Adrenal gland (tissue), 12 donors: ENCODE measurements around the gene SPART. TPM values are rescaled to one million over a fixed set of nuclear protein-coding genes. Genes with fewer than 3 reads are reported as not detected.
A peak's percentile ranks its signal among the peaks of the same experiment; 100 is the strongest.

Experiments
- DNase-seq, 7 donors: peaks; one replicate each; pipeline ENCODE4 v3.0.0-alpha.2; 2019 to 2020
- H3K27ac ChIP-seq, 5 donors: fragments of 200-600 bp; sonication (generic) in 4 of 5; 1 replicate in 3 of 5; 2 replicates in 2 of 5; pipeline versions ENCODE4 v1.5.1 to v1.8.0; 2016 to 2020; ENCODE audit warnings: mild to moderate bottlenecking in 1 of 5
- H3K27me3 ChIP-seq: fragments of 200-600 bp; 2 replicates; pipeline ENCODE4 v1.8.0; 2021
- H3K36me3 ChIP-seq, 2 donors: fragments of 200-600 bp; replicated peaks in 1 of 2; 1 replicate in 1 of 2; 2 replicates in 1 of 2; pipeline versions ENCODE4 v1.5.1 to v1.8.0; 2018 to 2022
- H3K4me1 ChIP-seq, 2 donors: fragments of 200-600 bp; replicated peaks in 1 of 2; 1 replicate in 1 of 2; 2 replicates in 1 of 2; pipeline versions ENCODE4 v1.5.1 to v1.8.0; 2018 to 2021
- H3K4me3 ChIP-seq, 4 donors: fragments of 200-600 bp; sonication (generic) in 3 of 4; one replicate each; pipeline ENCODE4 v1.5.1; 2016 to 2018
- H3K9me3 ChIP-seq, 3 donors: fragments of 200-600 bp; sonication (generic) in 1 of 3; replicated peaks in 1 of 3; 1 replicate in 2 of 3; 2 replicates in 1 of 3; pipeline versions ENCODE4 v1.5.1 to v1.8.0; 2016 to 2021
- POLR2A ChIP-seq, 2 donors: fragments of 450-650 bp; IDR thresholded peaks; one replicate each; pipeline ENCODE4 v1.6.1; 2017; ENCODE audit warnings: antibody characterized with exemption in 2 of 2, mild to moderate bottlenecking in 2 of 2, moderate library complexity in 1 of 2
- WGBS, 4 donors: extraction: QIAGEN DNeasy Blood & Tissue Kit in 2 of 4; methylation state at CpG; one replicate each; pipeline versions ENCODE4 v1.1.5 to v1.1.7; 2013 to 2017; 5-methylcytosine and 5-hydroxymethylcytosine counted together
- intact Hi-C, 2 donors: fragments of 100-400 bp; cut with DNase I; formaldehyde crosslinking; loops; one replicate each; pipeline versions ENCODE4 v1.14.1 to v1.15.0; 2022 to 2023
- polyA plus RNA-seq, 3 donors: library from polyadenylated mRNA; stranded (reverse); fragments of 200-250 nt in 2 of 3; fragments of 350-450 nt in 1 of 3; fragmentation: Illumina TruSeq in 1 of 3; extraction: RNeasy Lipid Tissue Mini Kit (QIAGEN cat#74804) in 1 of 3; gene quantifications; one replicate each; pipeline ENCODE4 v1.2.3, GENCODE V29; 2013 to 2014
- total RNA-seq, 9 donors: library from RNA; depleted of rRNA in 4 of 9; stranded (reverse); fragments of >200 nt in 4 of 9; fragments of 120-200 nt in 1 of 9; fragmentation: NEBNext Ultra II Directional in 1 of 9; extraction: Animal tissue kit (Norgen Biotek cat#: 25700) in 1 of 9; gene quantifications; one replicate each; pipeline versions ENCODE4 v1.1.0 to v1.2.4, GENCODE V29; 2013 to 2023
- TF ChIP-seq, protein P1 (sequence below), 6 experiments: fragments of 450-650 bp in 4 of 6; fragments of 200-600 bp in 2 of 6; sonication (generic) in 1 of 6; IDR thresholded peaks; 1 replicate in 5 of 6; 2 replicates in 1 of 6; pipeline versions ENCODE4 v1.5.1 to v1.8.0; 2016 to 2021; ENCODE audit warnings: antibody characterized with exemption in 6 of 6, mild to moderate bottlenecking in 2 of 6, moderate library complexity in 1 of 6
- donor health status: healthy with polysubstance abuse.
- donor health status: Bipolar disorder and iron deficiency.
- donor health status: DM: yes; HTN: yes; CAD: no.
- donor health status: DM: no; HTN: no; CAD: no.
- donor health status: DM: no; HTN: no; CAD: no.
- donor health status: DM: yes; HTN: yes; CAD: no.

SPART gene
- total and polyA plus RNA-seq, 12 donors, result 29.2 to 314 (median 92.0) TPM

GRCh38 chr13:36358175-36358718 lies 12.1 kb upstream of the SPART start:
- TF ChIP-seq POLR2A (IDR thresholded peaks at IDR 0.05), result no peak
- TF ChIP-seq, protein P1, sequence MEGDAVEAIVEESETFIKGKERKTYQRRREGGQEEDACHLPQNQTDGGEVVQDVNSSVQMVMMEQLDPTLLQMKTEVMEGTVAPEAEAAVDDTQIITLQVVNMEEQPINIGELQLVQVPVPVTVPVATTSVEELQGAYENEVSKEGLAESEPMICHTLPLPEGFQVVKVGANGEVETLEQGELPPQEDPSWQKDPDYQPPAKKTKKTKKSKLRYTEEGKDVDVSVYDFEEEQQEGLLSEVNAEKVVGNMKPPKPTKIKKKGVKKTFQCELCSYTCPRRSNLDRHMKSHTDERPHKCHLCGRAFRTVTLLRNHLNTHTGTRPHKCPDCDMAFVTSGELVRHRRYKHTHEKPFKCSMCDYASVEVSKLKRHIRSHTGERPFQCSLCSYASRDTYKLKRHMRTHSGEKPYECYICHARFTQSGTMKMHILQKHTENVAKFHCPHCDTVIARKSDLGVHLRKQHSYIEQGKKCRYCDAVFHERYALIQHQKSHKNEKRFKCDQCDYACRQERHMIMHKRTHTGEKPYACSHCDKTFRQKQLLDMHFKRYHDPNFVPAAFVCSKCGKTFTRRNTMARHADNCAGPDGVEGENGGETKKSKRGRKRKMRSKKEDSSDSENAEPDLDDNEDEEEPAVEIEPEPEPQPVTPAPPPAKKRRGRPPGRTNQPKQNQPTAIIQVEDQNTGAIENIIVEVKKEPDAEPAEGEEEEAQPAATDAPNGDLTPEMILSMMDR (IDR thresholded peaks at IDR 0.05), result no peak
- no peak for DNase-seq
- intact Hi-C loops, result no loop called here
- Histone ChIP-seq H3K4me1 (no peaks in the 10 kb centered on the region), H3K27ac (peak overlapping the region in 3 of 5 donors; percentile 18 to 61 (median 44)), H3K9me3 (no peaks in the 10 kb centered on the region), H3K27me3 (no peaks in the 10 kb centered on the region), H3K36me3 (no peaks in the 10 kb centered on the region), H3K4me3 (no peak overlapping the region)
- WGBS, 4 donors, result 72 to 76% (median 74%) methylated on average over 3 of the region's 3 CpGs

DNA sequence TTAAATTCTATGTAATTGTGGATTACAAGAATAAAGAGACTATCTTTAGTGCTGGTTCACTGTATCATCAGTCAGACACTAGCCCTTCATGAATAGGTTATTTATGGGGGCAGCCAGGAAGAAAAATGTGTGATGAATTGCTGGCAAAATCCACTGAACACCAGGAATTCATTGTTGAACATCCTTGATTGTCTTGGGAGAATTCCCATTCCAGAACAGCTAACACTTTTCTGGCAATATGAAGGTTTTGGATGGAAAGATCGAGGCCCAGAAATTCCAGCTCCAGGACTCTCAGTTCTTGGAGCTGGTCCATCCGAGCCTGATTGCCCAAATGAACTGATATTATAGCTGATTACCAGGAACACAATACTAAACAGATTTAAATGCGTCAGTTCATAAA lies 11.5 kb upstream of the SPART start:
- 49 to 71% (median 69%) methylated on average over 3 of the region's 3 CpGs for WGBS, 4 donors
- no peak for TF ChIP-seq POLR2A (IDR thresholded peaks at IDR 0.05)
- TF ChIP-seq, protein P1 (IDR thresholded peaks at IDR 0.05), result no peak
- H3K27ac ChIP-seq, result peak overlapping the region in 3 of 5 donors; percentile 18 to 63 (median 44)
- H3K27me3 ChIP-seq, result no peaks in the 10 kb centered on the region
- no peaks in the 10 kb centered on the region for H3K9me3 ChIP-seq
- H3K4me3 ChIP-seq, result no peak overlapping the region
- intact Hi-C loops, result no loop called here
- H3K36me3 ChIP-seq, result no peaks in the 10 kb centered on the region
- peak in 5 of 7 donors; percentile 19 to 76 (median 38) for DNase-seq
- H3K4me1 ChIP-seq, result peaks cover 0 to under 1% of the 10 kb centered on the region in 2 donors

GRCh38 chr13:36357231-36357630 lies 11.0 kb upstream of the SPART start:
- intact Hi-C loops, result no loop called here
- Histone ChIP-seq H3K27ac (peak overlapping the region in 1 of 5 donors; percentile 63), H3K4me1 (peaks cover 0 to 5% of the 10 kb centered on the region in 2 donors), H3K4me3 (no peak overlapping the region), H3K9me3 (no peaks in the 10 kb centered on the region), H3K36me3 (no peaks in the 10 kb centered on the region), H3K27me3 (no peaks in the 10 kb centered on the region)
- no peak for DNase-seq
- no peak for TF ChIP-seq POLR2A (IDR thresholded peaks at IDR 0.05)
- TF ChIP-seq, protein P1 (IDR thresholded peaks at IDR 0.05), result no peak
- WGBS, 4 donors, result 72 to 82% (median 76%) methylated on average over 4 of the region's 4 CpGs

DNA sequence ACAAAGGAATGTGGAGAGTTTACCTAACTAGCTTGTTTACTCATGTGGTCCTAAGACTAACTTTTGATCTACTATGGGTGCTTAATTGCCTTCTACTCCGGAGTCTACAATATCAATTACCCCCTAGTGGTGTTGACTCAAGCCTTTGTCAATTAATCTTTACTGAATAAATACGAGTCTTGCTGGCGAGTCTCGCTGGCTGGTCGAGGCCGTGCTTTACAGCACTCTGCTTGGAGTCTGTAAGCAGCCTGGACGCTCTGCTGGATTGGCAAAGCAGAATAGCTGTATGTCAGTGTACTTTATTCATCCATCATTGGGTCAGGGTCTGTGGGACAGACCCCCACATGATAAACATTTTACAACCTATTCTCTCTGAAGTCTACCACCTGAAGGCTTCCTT lies 9.9 kb upstream of the SPART start:
- WGBS, 4 donors, result 85 to 93% (median 92%) methylated on average over 7 of the region's 7 CpGs
- intact Hi-C loops, result no loop called here
- peak overlapping the region in 1 of 5 donors; percentile 63 for H3K27ac ChIP-seq
- no peak for DNase-seq
- H3K27me3 ChIP-seq, result no peaks in the 10 kb centered on the region
- H3K4me1 ChIP-seq, result peaks cover 0 to 11% of the 10 kb centered on the region in 2 donors
- no peak overlapping the region for H3K4me3 ChIP-seq
- no peaks in the 10 kb centered on the region for H3K9me3 ChIP-seq
- no peak for TF ChIP-seq POLR2A (IDR thresholded peaks at IDR 0.05)
- TF ChIP-seq, protein P1 (IDR thresholded peaks at IDR 0.05), result no peak
- no peaks in the 10 kb centered on the region for H3K36me3 ChIP-seq
